Measurements from ENCODE around the gene C1orf94. TPM values are rescaled to one million over a fixed set of nuclear protein-coding genes. Genes with fewer than 3 reads are reported as not detected.

Gene C1orf94
- total RNA-seq, 1 donor from 2014 or later = 0.37 TPM

GRCh38 chr1:34262023-34262853 is 85.5 kb downstream of the C1orf94 start:
- Histone ChIP-seq H3K9me3 (ENCODE audit: low read depth) (no peaks in the 10 kb centered on the region), H3K79me2 (ENCODE audit: low read depth) (no peaks in the 10 kb centered on the region), H2AFZ (replicated peaks) (no peak overlapping the region), H3K4me3 (no peak overlapping the region), H3K4me1 (peaks cover 6% of the 10 kb centered on the region), H3K36me3 (no peaks in the 10 kb centered on the region), H3K27ac (no peak overlapping the region), H3K4me2 (no peak overlapping the region), H3F3A (ENCODE audit: low read depth) (no peaks in the 10 kb centered on the region), H4K20me1 (ENCODE audit: low read depth) (no peaks in the 10 kb centered on the region), H3K27me3 (peaks cover 12% of the 10 kb centered on the region), H3K9ac (no peak overlapping the region)
- Mint-ChIP-seq H3K4me3 (no peak overlapping the region), H3K36me3 (no peaks in the 10 kb centered on the region), H3K27ac (no peak overlapping the region), H3K4me1 (peaks cover 3% of the 10 kb centered on the region), H3K27me3 (ENCODE audit: insufficient read depth, low read depth) (peaks cover 2% of the 10 kb centered on the region), H3K9me3 (no peaks in the 10 kb centered on the region)
- DNase-seq (ENCODE audit: low spot score) = no peak
- no peak for TF ChIP-seq CTCF (IDR thresholded peaks at IDR 0.05)
- no peak for TF ChIP-seq EZH2 (IDR thresholded peaks at IDR 0.05)
- TF ChIP-seq EZH2phosphoT487 (IDR thresholded peaks at IDR 0.05) = no peak

GRCh38 chr1:34262921-34263320 is 86.2 kb downstream of the C1orf94 start:
- no peak for DNase-seq (ENCODE audit: low spot score)
- no peaks in the 10 kb centered on the region for H3K36me3 ChIP-seq
- H3K4me1 ChIP-seq = peaks cover 6% of the 10 kb centered on the region
- Mint-ChIP-seq H3K9me3 (no peaks in the 10 kb centered on the region), H3K4me1 (peaks cover 3% of the 10 kb centered on the region), H3K27ac (no peak overlapping the region), H3K36me3 (no peaks in the 10 kb centered on the region), H3K27me3 (ENCODE audit: insufficient read depth, low read depth) (peaks cover 2% of the 10 kb centered on the region), H3K4me3 (no peak overlapping the region)
- TF ChIP-seq EZH2phosphoT487 (IDR thresholded peaks at IDR 0.05) = no peak
- no peak for TF ChIP-seq CTCF (IDR thresholded peaks at IDR 0.05)
- TF ChIP-seq EZH2 (IDR thresholded peaks at IDR 0.05) = no peak
- H3K79me2 ChIP-seq (ENCODE audit: low read depth) = no peaks in the 10 kb centered on the region
- no peaks in the 10 kb centered on the region for H4K20me1 ChIP-seq (ENCODE audit: low read depth)
- H2AFZ ChIP-seq (replicated peaks) = no peak overlapping the region
- H3K9me3 ChIP-seq (ENCODE audit: low read depth) = no peaks in the 10 kb centered on the region
- H3K27me3 ChIP-seq = peaks cover 13% of the 10 kb centered on the region
- no peak overlapping the region for H3K4me2 ChIP-seq
- no peaks in the 10 kb centered on the region for H3F3A ChIP-seq (ENCODE audit: low read depth)
- H3K27ac ChIP-seq = no peak overlapping the region
- no peak overlapping the region for H3K4me3 ChIP-seq
- no peak overlapping the region for H3K9ac ChIP-seq

GRCh38 chr1:34263406-34263805 is 86.7 kb downstream of the C1orf94 start:
- Histone ChIP-seq H3K4me3 (no peak overlapping the region), H3K27me3 (peaks cover 13% of the 10 kb centered on the region), H3K4me2 (no peak overlapping the region), H3K27ac (no peak overlapping the region), H3F3A (ENCODE audit: low read depth) (no peaks in the 10 kb centered on the region), H3K9me3 (ENCODE audit: low read depth) (no peaks in the 10 kb centered on the region), H2AFZ (replicated peaks) (no peak overlapping the region), H3K79me2 (ENCODE audit: low read depth) (no peaks in the 10 kb centered on the region), H3K4me1 (peaks cover 6% of the 10 kb centered on the region), H3K36me3 (no peaks in the 10 kb centered on the region), H3K9ac (no peak overlapping the region), H4K20me1 (ENCODE audit: low read depth) (no peaks in the 10 kb centered on the region)
- Mint-ChIP-seq H3K36me3 (no peaks in the 10 kb centered on the region), H3K27ac (no peak overlapping the region), H3K4me1 (peaks cover 3% of the 10 kb centered on the region), H3K4me3 (no peak overlapping the region), H3K27me3 (ENCODE audit: insufficient read depth, low read depth) (peaks cover 2% of the 10 kb centered on the region), H3K9me3 (no peaks in the 10 kb centered on the region)
- no peak for DNase-seq (ENCODE audit: low spot score)
- TF ChIP-seq CTCF (IDR thresholded peaks at IDR 0.05) (no peak), EZH2phosphoT487 (IDR thresholded peaks at IDR 0.05) (no peak), EZH2 (IDR thresholded peaks at IDR 0.05) (no peak)
